ENCODE results near the gene LARGE1.

The LARGE1 gene

DNA sequence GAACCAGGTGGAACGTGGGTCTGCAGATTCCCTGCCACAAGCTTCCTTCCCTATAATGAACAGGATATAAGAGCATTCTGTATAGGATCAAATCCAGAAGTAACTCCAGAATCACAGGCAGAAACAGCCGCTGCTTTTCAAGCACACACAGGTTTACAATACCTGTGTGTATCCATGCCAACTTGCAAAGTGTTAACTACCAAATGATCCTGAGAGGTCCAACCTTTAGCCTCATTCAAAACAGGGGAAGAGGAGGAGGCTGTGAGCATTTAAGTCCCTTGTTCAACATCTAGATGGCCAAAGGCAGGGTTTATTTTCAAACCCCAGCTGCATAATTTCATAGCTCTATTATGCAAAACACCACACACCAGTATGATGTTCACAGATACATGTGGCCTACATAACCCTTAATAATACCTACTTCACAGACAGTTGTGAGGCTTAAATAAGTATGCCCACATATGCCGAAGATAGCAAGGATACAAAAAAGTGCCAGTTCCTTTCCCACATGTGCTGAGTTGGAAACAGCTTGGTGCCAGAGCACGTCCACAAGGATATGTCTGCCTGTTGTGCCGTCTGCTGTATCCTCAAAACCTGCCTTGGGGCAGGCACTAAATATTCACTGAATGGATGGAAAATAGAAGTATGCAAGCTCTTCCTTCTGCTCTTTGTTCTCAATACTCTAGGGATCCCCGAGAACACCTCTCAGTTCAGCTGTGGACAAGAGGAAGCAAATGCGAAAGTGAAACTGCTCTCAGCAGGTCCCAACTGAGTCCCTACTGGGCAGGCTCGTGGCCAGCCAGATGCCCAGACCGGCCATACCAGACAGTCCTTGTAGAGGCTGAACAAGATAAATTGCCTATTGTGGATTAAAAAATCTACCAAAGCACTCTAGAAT lies 66.8 kb downstream of the LARGE1 start:
- DNase-seq (ENCODE audit: low read depth), result peak; percentile 13

- DNase-seq (ENCODE audit: low read depth), result no peak
Measured at GRCh38 chr22:33851821-33852384, 68.4 kb downstream of the LARGE1 start.

DNA sequence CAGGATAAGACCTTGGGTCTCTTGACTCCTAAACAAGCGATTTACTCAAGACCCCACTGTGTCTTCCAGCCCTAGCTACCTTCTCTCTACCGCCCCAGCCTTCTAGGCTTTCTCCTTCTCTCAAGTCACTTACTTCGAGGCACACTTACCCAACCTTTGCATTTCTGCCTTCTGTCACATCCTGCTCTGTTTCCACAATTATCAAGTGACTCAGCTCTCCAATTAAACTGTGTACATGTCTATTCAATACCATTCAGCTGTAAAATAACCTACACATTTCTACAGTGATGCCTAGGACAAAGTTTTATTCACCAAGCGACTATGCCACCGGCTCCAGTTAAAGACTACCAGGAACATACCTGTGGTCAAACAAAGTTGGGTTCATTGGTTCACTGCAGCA lies 69.0 kb downstream of the LARGE1 start:
- DNase-seq (ENCODE audit: low read depth), result no peak

DNA sequence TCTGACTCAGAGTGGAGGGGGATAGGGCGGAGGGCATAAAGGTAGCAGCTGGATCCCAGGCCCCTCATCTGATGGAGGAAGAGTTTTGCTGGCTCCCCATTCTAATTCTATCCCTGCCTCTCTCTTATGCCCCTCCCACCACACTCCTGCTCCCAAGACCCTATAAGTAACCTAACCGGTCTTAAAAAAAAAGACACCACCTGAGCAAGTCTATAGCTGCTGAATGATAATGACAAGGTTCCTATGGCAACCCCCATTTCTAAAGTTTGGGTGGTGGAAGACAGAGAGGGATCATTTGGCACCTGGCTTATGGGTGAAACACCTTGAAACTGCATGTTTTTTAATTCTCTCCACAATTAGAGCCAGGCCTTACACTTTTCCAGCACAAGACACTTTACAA lies 69.6 kb downstream of the LARGE1 start:
- DNase-seq (ENCODE audit: low read depth), result no peak

DNA sequence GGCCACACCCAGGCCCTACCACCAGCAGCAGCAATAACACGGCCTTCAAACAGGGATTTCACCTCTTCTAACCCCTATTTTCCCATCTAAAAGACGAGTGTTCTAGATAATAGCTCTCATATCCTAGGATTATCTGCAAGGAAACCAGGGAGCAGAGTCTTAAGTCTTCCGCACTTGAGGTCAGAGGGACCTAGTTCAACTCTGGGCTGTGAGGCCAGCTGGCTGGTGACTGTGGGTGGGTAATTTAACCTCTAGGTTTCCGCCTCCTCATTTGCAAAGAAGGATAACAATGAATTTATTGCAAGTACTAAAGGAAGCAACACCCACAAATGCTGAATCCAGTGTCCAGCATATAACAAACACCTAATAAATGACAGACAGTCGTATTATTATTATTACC lies 70.1 kb downstream of the LARGE1 start:
- DNase-seq (ENCODE audit: low read depth), result no peak

- DNase-seq (ENCODE audit: low read depth), result no peak
Measured at GRCh38 chr22:33848251-33848650, 72.0 kb downstream of the LARGE1 start.

- DNase-seq (ENCODE audit: low read depth), result no peak
Measured at GRCh38 chr22:33844273-33844672, 76.0 kb downstream of the LARGE1 start.

DNA sequence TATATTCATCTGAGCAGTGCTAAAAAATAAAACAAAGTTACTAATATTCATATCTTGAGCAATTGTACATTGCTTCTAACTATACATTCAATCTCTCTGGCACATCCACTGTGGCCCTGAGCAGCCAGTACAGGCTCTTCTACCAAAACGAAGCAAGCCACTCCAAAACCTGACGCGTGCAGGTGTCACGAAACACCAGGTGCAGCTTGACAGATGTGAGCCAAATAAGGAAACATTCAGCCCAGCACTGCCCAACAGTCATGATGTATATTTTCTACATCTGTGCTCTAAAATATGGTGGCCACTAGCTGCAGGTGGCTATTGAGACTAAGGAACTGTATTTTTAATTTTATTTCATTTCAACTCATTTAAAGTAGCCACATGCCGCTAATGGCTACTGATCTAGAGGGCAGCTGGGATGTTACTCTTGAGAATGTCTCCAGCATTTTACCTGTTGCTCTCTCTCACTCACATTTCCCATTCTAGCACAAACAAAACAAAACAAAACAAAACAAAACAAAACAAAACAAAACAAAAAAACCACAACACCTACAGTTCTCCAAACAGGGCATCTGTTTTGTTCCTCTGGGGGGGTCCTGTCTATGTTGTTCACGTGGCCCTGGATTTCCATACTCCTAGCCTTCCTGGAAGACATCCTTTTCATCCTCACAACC lies 77.7 kb downstream of the LARGE1 start:
- DNase-seq (ENCODE audit: low read depth), result no peak

DNA sequence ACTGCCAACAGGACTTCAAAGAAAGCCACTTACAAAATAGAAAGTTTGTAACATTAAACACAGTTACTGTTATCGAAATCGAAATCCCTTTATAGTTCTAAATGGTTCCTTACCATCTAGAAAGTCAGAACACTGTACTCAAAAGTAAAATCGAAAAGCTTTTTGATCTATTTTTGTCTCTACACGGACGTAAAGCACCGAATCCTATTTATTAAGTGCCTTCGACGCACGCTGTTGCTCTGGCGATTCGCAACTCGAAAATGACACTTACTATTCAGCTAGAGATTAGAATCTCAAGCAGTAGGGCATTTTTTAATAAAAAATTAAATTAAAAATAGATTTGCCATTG lies 78.3 kb downstream of the LARGE1 start:
- no peak for DNase-seq (ENCODE audit: low read depth)

DNA sequence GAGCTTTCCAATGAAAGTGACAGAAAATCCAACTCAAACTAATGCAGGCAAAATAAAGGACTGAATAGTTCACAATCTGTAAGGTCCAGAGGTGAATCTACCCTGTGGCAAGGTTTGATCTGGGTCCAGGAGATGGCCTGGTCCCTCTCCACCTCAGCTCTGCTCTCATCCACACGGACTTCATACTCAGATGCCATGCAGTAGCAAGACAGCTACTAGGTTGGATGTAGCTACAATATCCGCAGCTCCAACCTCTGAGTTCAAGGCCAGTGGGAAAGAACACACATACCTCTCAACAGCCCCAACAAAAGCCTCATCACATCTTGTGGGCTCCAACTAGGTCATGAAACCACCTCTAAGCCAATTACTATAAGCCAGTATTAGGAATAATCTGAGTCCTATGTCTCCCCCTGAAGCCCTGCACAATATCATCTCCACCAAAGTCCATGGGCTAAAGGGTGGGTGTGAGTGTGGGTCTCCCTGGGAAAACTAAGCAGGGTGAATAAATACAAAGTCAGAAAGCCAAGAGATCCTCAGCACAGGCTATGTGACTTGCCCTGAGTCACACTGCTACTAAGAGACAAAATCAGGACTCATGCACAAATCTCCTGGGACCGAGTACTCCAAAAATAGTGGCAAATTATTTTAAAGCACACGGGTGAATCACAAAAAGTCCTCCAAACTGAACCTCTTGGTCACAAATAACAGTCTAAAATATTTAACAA lies 78.8 kb downstream of the LARGE1 start:
- no peak for DNase-seq (ENCODE audit: low read depth)

- DNase-seq (ENCODE audit: low read depth), result no peak
Measured at GRCh38 chr22:33838644-33839043, 81.6 kb downstream of the LARGE1 start.

DNA sequence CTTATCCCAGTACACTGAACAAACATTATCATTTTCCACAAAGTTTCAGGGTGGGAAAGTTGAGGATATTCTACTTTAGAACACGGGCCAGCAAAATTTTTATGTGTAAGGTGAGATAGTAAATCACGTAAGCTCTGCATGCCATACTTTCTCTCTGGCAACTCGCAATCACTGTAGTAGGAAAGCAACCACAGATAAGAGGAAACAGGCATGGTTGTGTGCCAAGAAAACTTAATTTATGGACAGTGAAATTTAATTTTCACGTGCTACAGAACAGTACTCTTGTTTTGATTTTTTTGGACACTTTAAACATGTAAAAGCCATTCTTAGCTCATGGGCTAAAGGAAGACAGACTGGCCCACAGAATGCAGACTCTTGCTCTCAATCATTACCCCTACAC lies 82.5 kb downstream of the LARGE1 start:
- DNase-seq (ENCODE audit: low read depth), result no peak

DNA sequence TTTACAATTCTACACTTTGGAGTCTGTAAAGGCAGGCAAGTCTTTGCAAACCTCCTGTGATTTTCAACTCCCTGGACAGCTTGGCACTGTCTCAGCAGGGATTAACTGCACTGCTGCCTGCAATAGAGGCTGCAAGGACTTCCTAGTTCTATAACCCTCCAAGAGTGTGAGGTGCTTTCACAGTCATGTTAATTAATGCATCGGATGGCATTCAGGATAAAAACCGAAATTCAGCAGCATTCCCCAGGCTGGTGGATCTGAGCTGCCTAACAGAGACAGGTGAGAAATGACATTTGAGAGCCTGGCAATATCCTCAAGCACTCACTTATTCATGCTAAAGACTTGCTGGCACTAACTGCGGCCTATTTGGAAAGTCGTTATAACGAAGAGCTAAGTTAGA lies 85.0 kb downstream of the LARGE1 start:
- no peak for DNase-seq (ENCODE audit: low read depth)

DNA sequence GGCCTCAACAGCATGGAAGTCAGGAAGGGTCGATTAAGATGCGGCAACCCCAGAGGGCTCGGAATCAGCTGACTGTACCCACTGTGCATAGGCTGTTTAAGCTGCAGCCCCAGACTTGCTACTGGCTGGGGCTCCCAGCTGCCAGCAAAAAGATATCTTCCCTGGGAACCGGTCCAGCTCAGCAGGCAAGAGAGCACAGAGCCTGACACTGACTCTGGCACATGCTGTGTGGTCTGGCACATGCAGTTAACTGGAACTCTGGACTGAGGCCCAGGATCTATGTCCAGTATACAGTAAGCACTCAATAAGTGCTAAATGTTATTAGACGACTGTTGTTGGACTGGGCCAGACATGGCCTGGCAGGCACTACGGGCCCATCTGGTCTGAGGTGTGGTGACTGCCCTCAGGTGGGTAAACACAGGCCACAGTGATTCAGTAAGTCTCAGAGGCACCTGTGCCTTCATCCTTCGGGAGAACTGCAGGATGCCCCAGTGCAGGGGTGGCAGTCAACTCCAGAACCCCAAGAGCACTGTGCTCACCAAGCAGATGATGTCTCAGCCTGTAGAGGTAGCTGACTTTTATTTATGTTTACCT lies 87.6 kb downstream of the LARGE1 start:
- no peak for DNase-seq (ENCODE audit: low read depth)

DNA sequence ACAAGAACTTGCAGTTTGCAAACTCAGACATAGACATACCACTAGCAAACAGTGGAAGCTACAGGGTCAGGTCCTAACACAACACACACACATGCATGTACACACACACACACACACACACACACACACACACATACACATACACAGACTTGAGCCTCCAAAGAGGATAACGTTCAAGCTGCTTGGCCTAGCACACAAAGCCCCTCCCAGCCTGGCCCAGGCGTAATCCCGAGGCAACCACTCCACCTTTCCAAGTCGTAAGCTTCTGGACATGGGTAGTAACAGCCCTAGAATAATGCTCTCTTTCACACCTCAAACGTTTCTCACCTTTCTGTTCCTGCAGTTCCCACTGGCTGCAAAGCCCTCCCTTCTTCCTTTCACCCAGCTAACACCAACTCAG lies 88.6 kb downstream of the LARGE1 start:
- no peak for DNase-seq (ENCODE audit: low read depth)

GRCh38 chr22:33831207-33831606 lies 89.1 kb downstream of the LARGE1 start:
- no peak for DNase-seq (ENCODE audit: low read depth)

DNA sequence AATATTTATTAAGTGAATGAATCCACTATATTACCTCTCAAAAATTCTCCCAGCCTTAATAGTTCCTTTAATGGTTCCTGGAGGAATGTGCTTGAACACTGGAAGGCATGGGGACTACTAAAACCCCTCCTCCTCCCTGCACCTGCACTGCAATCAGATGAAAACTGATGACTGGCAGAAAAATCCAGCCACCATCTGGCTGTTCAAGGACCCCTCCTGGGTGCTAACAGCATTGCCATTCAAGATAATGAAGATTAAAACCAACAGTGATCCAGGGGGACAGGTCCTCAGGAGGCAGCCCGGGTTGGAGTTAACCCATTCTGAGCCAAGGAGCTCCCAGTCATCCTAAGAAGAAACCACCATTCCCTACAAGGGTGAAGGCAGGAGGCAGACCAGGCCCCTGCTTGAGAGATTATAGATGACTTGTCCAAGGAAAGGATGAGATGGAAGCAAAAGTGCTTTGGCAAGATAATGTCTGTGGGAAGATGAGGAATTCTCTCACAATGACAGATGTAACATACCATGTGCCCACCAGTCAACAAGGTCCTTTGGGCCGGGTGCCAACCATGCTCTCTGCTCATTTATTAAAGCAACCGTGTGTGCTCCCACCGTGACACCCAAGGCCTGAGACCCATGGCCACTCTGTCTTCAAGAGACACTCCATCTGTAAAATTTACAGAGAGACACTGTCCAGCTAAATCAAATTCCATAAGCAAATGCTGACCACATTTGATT lies 90.6 kb downstream of the LARGE1 start:
- DNase-seq (ENCODE audit: low read depth), result no peak

- DNase-seq (ENCODE audit: low read depth), result no peak
Measured at GRCh38 chr22:33828302-33828701, 92.0 kb downstream of the LARGE1 start.

GRCh38 chr22:33825761-33826160 lies 94.5 kb downstream of the LARGE1 start:
- no peak for DNase-seq (ENCODE audit: low read depth)

- no peak for DNase-seq (ENCODE audit: low read depth)
Measured at GRCh38 chr22:33823552-33823951, 96.7 kb downstream of the LARGE1 start.

DNA sequence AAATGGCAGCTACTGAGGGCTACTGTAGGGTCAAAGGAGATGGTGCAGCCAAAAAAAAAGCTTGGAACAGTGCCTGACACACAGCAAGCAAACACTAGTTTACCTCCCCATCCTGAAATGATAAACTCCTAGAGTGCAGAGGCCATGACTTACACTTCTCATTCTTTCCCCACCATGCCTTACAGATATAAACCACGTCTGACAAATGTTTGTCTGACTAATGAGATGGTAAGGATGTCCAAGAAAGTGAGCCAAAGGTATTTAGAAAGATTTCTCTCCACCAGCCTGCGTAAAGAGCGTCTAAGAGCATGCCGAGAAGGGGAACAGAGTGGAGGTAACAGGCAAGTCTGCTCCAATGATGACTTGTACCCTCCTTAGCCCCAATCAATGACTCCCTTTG lies 99.0 kb downstream of the LARGE1 start:
- DNase-seq (ENCODE audit: low read depth), result no peak

DNA sequence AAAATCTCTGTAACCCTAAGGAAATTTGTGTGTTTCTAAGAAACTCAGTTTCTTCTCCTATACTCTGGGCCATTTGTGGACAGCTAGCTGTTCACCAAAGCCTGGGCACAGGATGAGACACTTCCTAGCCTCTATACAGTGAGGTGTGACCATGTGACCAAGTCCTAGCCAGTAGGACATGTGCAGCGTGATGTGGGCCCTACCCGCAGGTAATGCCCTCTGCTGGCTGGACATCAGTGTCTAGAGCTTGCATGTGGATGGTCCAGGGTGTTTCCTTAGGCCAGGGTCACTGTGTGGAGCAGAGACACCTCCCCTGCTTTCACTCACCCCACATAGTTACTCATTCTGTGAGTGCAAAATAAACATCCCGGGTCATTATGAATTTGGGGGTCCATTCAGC lies 100.5 kb downstream of the LARGE1 start:
- no peak for DNase-seq (ENCODE audit: low read depth)
